Measurements from ENCODE around the gene FAM234B. TPM values are rescaled to one million over a fixed set of nuclear protein-coding genes. Genes with fewer than 3 reads are reported as not detected.
"Not testable (repeated sequence)": the region's sequence is repeated elsewhere in the genome, so short reads cannot be mapped to it uniquely, and the experiment has no call there.

Gene FAM234B
- total RNA-seq, 2 donors from 2014 or later = 1.9 to 2.5 TPM

- no peaks in the 10 kb centered on the region for H3K36me3 Mint-ChIP-seq (ENCODE audit: low read depth)
Observed at GRCh38 chr12:13028825-13029570, 15.2 kb upstream of the FAM234B start.

GRCh38 chr12:13030541-13031291 lies 13.5 kb upstream of the FAM234B start:
- Mint-ChIP-seq H3K4me3 (no peak overlapping the region), H3K27me3 (peaks cover 32% of the 10 kb centered on the region), H3K36me3 (ENCODE audit: low read depth) (no peaks in the 10 kb centered on the region), H3K4me1 (no peaks in the 10 kb centered on the region), H3K27ac (no peak overlapping the region)
- ATAC-seq (no peak), DNase-seq (no peak)
- H3K9me3 ChIP-seq (ENCODE audit: control insufficient read depth, low read length, poor library complexity, severe bottlenecking) = no peaks in the 10 kb centered on the region

More at GRCh38 chr12:13028825-13029570, 15.2 kb upstream of the FAM234B start:
- Mint-ChIP-seq H3K4me1 (no peaks in the 10 kb centered on the region), H3K27ac (no peak overlapping the region), H3K27me3 (peaks cover 38% of the 10 kb centered on the region), H3K4me3 (no peak overlapping the region)
- ATAC-seq = no peak
- H3K9me3 ChIP-seq (ENCODE audit: control insufficient read depth, low read length, poor library complexity, severe bottlenecking) = no peaks in the 10 kb centered on the region
- DNase-seq = no peak

GRCh38 chr12:13032164-13032563 lies 12.0 kb upstream of the FAM234B start:
- no peak for ATAC-seq
- H3K4me3 Mint-ChIP-seq = no peak overlapping the region
- peaks cover 34% of the 10 kb centered on the region for H3K27me3 Mint-ChIP-seq
- no peak for DNase-seq
- no peak overlapping the region for H3K27ac Mint-ChIP-seq
- no peaks in the 10 kb centered on the region for H3K36me3 Mint-ChIP-seq (ENCODE audit: low read depth)
- H3K9me3 ChIP-seq (ENCODE audit: control insufficient read depth, low read length, poor library complexity, severe bottlenecking) = no peaks in the 10 kb centered on the region
- no peaks in the 10 kb centered on the region for H3K4me1 Mint-ChIP-seq

- DNase-seq = no peak
- Mint-ChIP-seq H3K4me3 (no peak overlapping the region), H3K4me1 (no peaks in the 10 kb centered on the region), H3K27me3 (peaks cover 26% of the 10 kb centered on the region), H3K27ac (no peak overlapping the region), H3K36me3 (ENCODE audit: low read depth) (no peaks in the 10 kb centered on the region)
- no peaks in the 10 kb centered on the region for H3K9me3 ChIP-seq (ENCODE audit: control insufficient read depth, low read length, poor library complexity, severe bottlenecking)
- no peak for ATAC-seq
Observed at GRCh38 chr12:13033476-13033875, 10.7 kb upstream of the FAM234B start.

GRCh38 chr12:13035335-13035734 lies 8.8 kb upstream of the FAM234B start:
- not testable (repeated sequence) for ATAC-seq; H3K36me3 Mint-ChIP-seq (ENCODE audit: low read depth); DNase-seq; H3K4me3 Mint-ChIP-seq; H3K9me3 ChIP-seq (ENCODE audit: control insufficient read depth, low read length, poor library complexity, severe bottlenecking); H3K27ac Mint-ChIP-seq; H3K4me1 Mint-ChIP-seq
- H3K27me3 Mint-ChIP-seq = peaks cover 16% of the 10 kb centered on the region

GRCh38 chr12:13036881-13037280 lies 7.3 kb upstream of the FAM234B start:
- ATAC-seq (no peak), DNase-seq (no peak)
- H3K27ac Mint-ChIP-seq = no peak overlapping the region
- H3K36me3 Mint-ChIP-seq (ENCODE audit: low read depth) = no peaks in the 10 kb centered on the region
- H3K4me1 Mint-ChIP-seq = no peaks in the 10 kb centered on the region
- H3K4me3 Mint-ChIP-seq = no peak overlapping the region
- no peaks in the 10 kb centered on the region for H3K9me3 ChIP-seq (ENCODE audit: control insufficient read depth, low read length, poor library complexity, severe bottlenecking)
- H3K27me3 Mint-ChIP-seq = peaks cover 16% of the 10 kb centered on the region

- Mint-ChIP-seq H3K4me3 (no peak overlapping the region), H3K36me3 (ENCODE audit: low read depth) (no peaks in the 10 kb centered on the region), H3K27ac (no peak overlapping the region), H3K4me1 (no peaks in the 10 kb centered on the region), H3K27me3 (peaks cover 16% of the 10 kb centered on the region)
- DNase-seq (no peak), ATAC-seq (no peak)
- H3K9me3 ChIP-seq (ENCODE audit: control insufficient read depth, low read length, poor library complexity, severe bottlenecking) = no peaks in the 10 kb centered on the region
Observed at GRCh38 chr12:13038491-13039161, 5.6 kb upstream of the FAM234B start.

GRCh38 chr12:13039328-13039956 lies 4.7 kb upstream of the FAM234B start:
- Mint-ChIP-seq H3K27ac (no peak overlapping the region), H3K4me1 (peaks cover 4% of the 10 kb centered on the region), H3K4me3 (no peak overlapping the region), H3K36me3 (ENCODE audit: low read depth) (no peaks in the 10 kb centered on the region), H3K27me3 (peaks cover 16% of the 10 kb centered on the region)
- H3K9me3 ChIP-seq (ENCODE audit: control insufficient read depth, low read length, poor library complexity, severe bottlenecking) = no peaks in the 10 kb centered on the region
- no peak for DNase-seq
- ATAC-seq = no peak

GRCh38 chr12:13041224-13041623 lies 3.0 kb upstream of the FAM234B start:
- no peaks in the 10 kb centered on the region for H3K9me3 ChIP-seq (ENCODE audit: control insufficient read depth, low read length, poor library complexity, severe bottlenecking)
- Mint-ChIP-seq H3K36me3 (ENCODE audit: low read depth) (no peaks in the 10 kb centered on the region), H3K27me3 (peaks cover 12% of the 10 kb centered on the region), H3K4me1 (peaks cover 11% of the 10 kb centered on the region), H3K27ac (no peak overlapping the region), H3K4me3 (no peak overlapping the region)
- ATAC-seq (no peak), DNase-seq (no peak)

GRCh38 chr12:13042666-13043230 lies 1.4 kb upstream of the FAM234B start:
- H3K27ac Mint-ChIP-seq = no peak overlapping the region
- no peaks in the 10 kb centered on the region for H3K9me3 ChIP-seq (ENCODE audit: control insufficient read depth, low read length, poor library complexity, severe bottlenecking)
- no peak for ATAC-seq
- H3K4me3 Mint-ChIP-seq = no peak overlapping the region
- H3K36me3 Mint-ChIP-seq (ENCODE audit: low read depth) = no peaks in the 10 kb centered on the region
- peaks cover 11% of the 10 kb centered on the region for H3K4me1 Mint-ChIP-seq
- H3K27me3 Mint-ChIP-seq = peaks cover 5% of the 10 kb centered on the region
- no peak for DNase-seq

- peaks cover 2% of the 10 kb centered on the region for H3K27me3 Mint-ChIP-seq
- ATAC-seq = no peak
- no peaks in the 10 kb centered on the region for H3K9me3 ChIP-seq (ENCODE audit: control insufficient read depth, low read length, poor library complexity, severe bottlenecking)
- peaks cover 17% of the 10 kb centered on the region for H3K4me1 Mint-ChIP-seq
- H3K27ac Mint-ChIP-seq = peak overlapping the region; percentile 67
- H3K4me3 Mint-ChIP-seq = peak overlapping the region; percentile 91
- DNase-seq = no peak
- no peaks in the 10 kb centered on the region for H3K36me3 Mint-ChIP-seq (ENCODE audit: low read depth)
Observed at GRCh38 chr12:13044906-13045299, 722 bp downstream of the FAM234B start.

GRCh38 chr12:13045816-13046215 lies 1.6 kb downstream of the FAM234B start:
- no peaks in the 10 kb centered on the region for H3K9me3 ChIP-seq (ENCODE audit: control insufficient read depth, low read length, poor library complexity, severe bottlenecking)
- no peaks in the 10 kb centered on the region for H3K27me3 Mint-ChIP-seq
- peaks cover 17% of the 10 kb centered on the region for H3K4me1 Mint-ChIP-seq
- H3K36me3 Mint-ChIP-seq (ENCODE audit: low read depth) = no peaks in the 10 kb centered on the region
- no peak overlapping the region for H3K4me3 Mint-ChIP-seq
- H3K27ac Mint-ChIP-seq = peak overlapping the region; percentile 67
- DNase-seq (no peak), ATAC-seq (no peak)

GRCh38 chr12:13046964-13047363 lies 2.8 kb downstream of the FAM234B start:
- H3K27ac Mint-ChIP-seq = no peak overlapping the region
- no peak overlapping the region for H3K4me3 Mint-ChIP-seq
- no peak for ATAC-seq
- H3K27me3 Mint-ChIP-seq = no peaks in the 10 kb centered on the region
- peaks cover 17% of the 10 kb centered on the region for H3K4me1 Mint-ChIP-seq
- no peaks in the 10 kb centered on the region for H3K9me3 ChIP-seq (ENCODE audit: control insufficient read depth, low read length, poor library complexity, severe bottlenecking)
- H3K36me3 Mint-ChIP-seq (ENCODE audit: low read depth) = no peaks in the 10 kb centered on the region
- DNase-seq = no peak

Measured in T-helper 17 cell (primary cell).